Omental fat pad (tissue), 4 donors: ENCODE data around the gene ERICH6. TPM values are rescaled to one million over a fixed set of nuclear protein-coding genes. Genes with fewer than 3 reads are reported as not detected.

Experiments used
- ATAC-seq: fragments of 150-250 bp; one replicate; pipeline ENCODE4 v1.9.1; 2016; ENCODE audit warnings: mild to moderate bottlenecking, moderate library complexity; ENCODE audit not compliant: low FRiP score
- DNase-seq: peaks from one replicate; pipeline ENCODE4 v3.0.0-alpha.2; 2019; ENCODE audit warnings: low spot score
- total RNA-seq, 4 donors: library from RNA; depleted of rRNA; stranded (reverse); fragments of >200 nt; gene quantifications; one replicate each; pipeline ENCODE4 v1.1.0, GENCODE V29; 2016
- TF ChIP-seq, protein P1 (sequence below), 3 donors: fragments of 450-650 bp; IDR thresholded peaks; one replicate each; pipeline ENCODE4 v1.5.1; 2016 to 2017; ENCODE audit warnings: antibody characterized with exemption in 3 of 3, mild to moderate bottlenecking in 3 of 3, moderate library complexity in 2 of 3

The ERICH6 gene
- total RNA-seq, 4 donors from 2014 or later, result not detected

GRCh38 chr3:150745832-150746231, 42.1 kb upstream of the ERICH6 start:
- ATAC-seq (no peak), DNase-seq (no peak)
- TF ChIP-seq, protein P1, sequence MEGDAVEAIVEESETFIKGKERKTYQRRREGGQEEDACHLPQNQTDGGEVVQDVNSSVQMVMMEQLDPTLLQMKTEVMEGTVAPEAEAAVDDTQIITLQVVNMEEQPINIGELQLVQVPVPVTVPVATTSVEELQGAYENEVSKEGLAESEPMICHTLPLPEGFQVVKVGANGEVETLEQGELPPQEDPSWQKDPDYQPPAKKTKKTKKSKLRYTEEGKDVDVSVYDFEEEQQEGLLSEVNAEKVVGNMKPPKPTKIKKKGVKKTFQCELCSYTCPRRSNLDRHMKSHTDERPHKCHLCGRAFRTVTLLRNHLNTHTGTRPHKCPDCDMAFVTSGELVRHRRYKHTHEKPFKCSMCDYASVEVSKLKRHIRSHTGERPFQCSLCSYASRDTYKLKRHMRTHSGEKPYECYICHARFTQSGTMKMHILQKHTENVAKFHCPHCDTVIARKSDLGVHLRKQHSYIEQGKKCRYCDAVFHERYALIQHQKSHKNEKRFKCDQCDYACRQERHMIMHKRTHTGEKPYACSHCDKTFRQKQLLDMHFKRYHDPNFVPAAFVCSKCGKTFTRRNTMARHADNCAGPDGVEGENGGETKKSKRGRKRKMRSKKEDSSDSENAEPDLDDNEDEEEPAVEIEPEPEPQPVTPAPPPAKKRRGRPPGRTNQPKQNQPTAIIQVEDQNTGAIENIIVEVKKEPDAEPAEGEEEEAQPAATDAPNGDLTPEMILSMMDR (IDR thresholded peaks at IDR 0.05), result no peak

DNA sequence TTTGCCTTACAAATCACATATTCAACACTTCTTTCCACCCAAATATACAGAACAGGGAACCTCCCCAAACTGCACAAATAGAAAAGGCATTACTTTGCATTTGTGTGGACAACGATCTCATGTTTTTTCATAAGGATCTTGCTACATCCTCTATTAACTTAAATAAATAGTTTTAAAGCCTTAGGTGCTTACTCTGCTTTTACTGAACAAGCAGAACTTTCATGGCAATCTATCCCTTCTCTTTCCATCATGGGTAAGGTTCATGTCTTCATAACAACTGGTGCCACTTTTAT, 41.1 kb upstream of the ERICH6 start:
- no peak for ATAC-seq
- TF ChIP-seq, protein P1 (IDR thresholded peaks at IDR 0.05), result no peak
- DNase-seq, result no peak

DNA sequence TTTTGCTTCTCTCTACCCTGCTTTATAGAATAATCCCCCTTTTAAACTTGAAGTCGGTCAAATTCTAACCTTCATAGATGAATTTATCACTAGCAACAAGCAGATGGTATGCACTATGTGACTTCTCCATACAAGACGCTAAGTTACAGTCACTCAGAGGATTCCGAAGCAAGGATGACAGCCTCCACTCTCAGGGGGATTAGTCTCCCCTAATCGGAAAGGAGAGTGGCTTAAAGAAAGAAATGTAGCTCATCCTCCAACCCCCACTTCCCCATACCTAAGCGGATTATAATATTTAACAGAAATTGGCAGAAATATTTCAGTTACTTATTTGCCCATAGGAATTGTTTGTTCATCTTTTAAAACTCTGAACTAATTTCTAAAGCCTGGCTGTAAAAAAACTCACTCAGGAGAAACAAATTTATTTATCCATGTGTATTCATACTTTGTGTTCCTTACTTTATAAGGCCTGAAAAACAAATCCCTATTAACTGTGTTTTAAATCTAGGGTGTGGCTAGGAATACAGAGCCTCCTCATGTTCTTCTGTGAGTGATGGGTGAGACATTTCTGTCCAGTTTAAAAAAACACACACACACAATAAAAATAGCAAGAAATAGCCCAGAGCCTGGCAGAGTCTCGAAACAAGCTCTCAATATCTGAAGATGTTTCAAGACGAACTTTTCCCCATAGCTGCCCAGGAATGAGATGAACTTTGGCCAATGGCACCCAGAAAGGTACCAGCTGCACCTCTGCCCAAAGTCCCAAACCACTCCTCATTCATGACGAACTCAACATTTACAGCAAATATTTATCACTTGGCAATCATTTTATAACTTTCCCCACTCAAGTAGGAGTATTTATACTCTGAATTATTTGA, 40.6 kb upstream of the ERICH6 start:
- ATAC-seq, result no peak
- no peak for DNase-seq
- TF ChIP-seq, protein P1 (IDR thresholded peaks at IDR 0.05), result no peak

DNA sequence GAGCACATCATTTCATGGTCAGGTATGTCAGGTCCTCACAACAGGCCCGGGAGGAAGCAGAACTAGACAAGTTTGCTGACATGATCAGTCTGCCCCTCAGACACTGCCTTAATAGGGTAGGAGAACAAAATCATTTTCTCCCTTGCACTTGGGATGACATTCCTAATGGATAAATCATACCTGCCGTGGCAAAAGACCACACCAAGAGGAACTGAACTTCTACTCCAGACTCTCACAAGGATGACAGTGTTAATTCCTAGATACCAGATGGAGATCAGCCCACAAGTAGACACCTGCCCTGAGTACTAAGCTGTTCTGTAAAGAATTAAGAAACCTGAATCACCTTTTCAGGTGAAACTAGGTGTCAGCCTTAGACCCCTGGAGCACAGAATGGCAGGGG, 39.8 kb upstream of the ERICH6 start:
- no peak for ATAC-seq
- DNase-seq, result no peak
- TF ChIP-seq, protein P1 (IDR thresholded peaks at IDR 0.05), result no peak

DNA sequence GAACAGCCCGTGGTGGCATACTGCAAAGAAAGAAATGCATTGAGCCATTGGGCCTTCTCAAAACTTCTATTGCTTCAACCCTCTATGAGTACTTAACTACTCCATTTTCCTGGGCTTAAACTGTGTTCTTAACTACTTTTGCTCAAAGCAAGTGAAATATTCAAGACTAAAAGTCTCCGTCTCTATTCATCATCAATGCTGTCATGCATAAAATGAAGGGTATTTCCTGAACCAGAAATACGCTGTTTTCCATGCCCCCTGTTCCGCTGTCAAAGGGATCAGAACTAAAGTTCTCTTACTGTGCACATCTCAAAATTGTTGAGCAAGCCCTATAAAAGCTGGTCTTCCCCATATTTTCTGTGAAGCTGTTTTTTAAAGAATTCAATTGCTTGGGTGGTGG, 39.0 kb upstream of the ERICH6 start:
- DNase-seq (no peak), ATAC-seq (no peak)
- TF ChIP-seq, protein P1 (IDR thresholded peaks at IDR 0.05), result no peak

DNA sequence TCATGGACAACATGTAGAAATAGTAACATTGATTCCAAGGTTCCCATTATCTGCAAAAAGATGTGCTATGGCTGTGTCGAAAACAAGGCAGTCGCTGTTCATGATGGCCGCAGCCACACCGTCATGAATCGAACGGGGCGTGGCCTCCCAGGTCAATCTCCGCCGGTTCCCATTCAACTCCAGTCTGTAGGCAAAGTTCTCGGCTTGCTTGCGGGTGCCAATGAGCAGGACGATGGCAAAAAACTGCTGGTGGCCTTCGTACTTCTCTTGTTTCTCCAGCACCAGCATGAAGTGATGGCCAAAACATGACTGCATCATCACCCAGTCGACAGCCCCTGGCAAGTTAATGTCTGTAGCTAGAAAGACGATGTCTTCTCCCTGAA, 38.4 kb upstream of the ERICH6 start:
- no peak for DNase-seq
- no peak for ATAC-seq
- TF ChIP-seq, protein P1 (IDR thresholded peaks at IDR 0.05), result no peak

GRCh38 chr3:150741497-150742140, 37.9 kb upstream of the ERICH6 start:
- ATAC-seq (no peak), DNase-seq (no peak)
- TF ChIP-seq, protein P1 (IDR thresholded peaks at IDR 0.05), result no peak
